ENCODE measurements around the gene FOSL1.

Gene FOSL1

GRCh38 chr11:65862941-65863888 lies 37.0 kb downstream of the FOSL1 start:
- Histone ChIP-seq H3K9me3 (no peaks in the 10 kb centered on the region), H3K27me3 (ENCODE audit: low read depth) (no peaks in the 10 kb centered on the region), H3K36me3 (replicated peaks) (peaks cover 57% of the 10 kb centered on the region), H3K4me3 (no peak overlapping the region), H3K4me1 (peaks cover 5% of the 10 kb centered on the region; the same call in 1 of the 2 replicates)
- peak in 1 of 2 experiments; percentile 4 for DNase-seq (ENCODE audit: low spot score in 2 of 2)
- in situ Hi-C loops (cut with MboI; ENCODE audit: low sequenced_read_pairs), result no loop called here

DNA sequence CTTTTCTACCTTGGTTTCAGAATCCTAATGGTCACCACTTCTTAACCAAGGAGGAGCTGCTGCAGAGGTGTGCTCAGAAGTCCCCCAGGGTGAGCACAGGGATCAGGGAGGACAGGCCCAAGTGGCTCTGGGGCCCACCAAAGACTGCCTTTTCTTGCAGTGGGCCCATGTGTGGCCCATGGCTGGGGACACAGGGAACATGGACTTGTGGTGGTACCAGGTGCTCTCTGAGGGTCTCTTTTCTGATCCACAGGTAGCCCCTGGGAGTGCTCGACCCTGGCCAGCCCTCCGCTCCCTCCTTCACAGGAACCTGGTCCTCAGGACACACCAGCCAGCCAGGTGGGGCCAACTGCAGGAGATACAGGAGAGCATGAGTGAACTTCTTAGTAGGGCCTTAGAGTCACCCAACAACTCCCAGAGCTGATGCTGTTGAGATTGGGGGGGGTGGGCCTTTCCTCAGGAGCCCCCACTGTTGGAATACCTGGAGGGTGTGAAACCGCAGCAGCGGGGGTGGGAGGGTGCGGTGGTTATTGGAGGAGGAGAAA lies 37.9 kb downstream of the FOSL1 start:
- peaks cover 56% of the 10 kb centered on the region for H3K36me3 ChIP-seq (replicated peaks)
- H3K4me3 ChIP-seq, result no peak overlapping the region
- peaks cover 5% of the 10 kb centered on the region; the same call in 1 of the 2 replicates for H3K4me1 ChIP-seq
- in situ Hi-C loops (cut with MboI; ENCODE audit: low sequenced_read_pairs), result no loop called here
- peak in 1 of 2 experiments; percentile 9 for DNase-seq (ENCODE audit: low spot score in 2 of 2)
- H3K9me3 ChIP-seq, result no peaks in the 10 kb centered on the region
- no peaks in the 10 kb centered on the region for H3K27me3 ChIP-seq (ENCODE audit: low read depth)

DNA sequence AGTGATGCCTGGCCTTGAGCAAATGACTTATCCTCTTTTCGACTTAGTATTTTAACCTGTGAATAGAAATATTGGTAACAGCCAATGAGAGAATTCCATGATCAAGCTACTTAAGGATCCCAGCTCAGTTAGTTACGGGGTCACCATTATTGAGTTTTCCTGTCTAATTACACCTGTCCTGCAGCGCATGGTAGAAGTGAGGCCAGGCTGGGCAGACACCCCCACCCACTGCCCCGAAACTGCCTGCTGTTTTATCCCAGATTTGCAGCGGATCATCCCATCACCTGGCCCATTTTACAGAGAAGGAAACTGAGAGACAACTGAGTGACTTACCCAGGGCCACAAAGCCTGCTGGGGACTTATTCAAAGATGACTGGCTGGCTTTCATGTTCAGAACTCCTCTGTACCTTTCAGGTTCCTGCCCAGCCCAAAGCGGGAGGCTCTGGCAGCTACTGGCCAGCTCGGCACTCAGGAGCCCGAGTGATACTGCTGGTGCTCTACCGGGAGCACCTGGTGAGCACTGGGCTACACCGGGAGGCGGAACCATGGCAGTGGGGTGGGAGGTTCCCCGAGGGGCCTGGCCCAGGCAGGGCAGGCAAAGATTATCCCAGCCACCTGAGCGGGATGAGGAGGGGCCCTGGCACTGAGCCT lies 38.5 kb downstream of the FOSL1 start:
- no peaks in the 10 kb centered on the region for H3K9me3 ChIP-seq
- H3K4me3 ChIP-seq, result peak overlapping the region; percentile 96
- H3K36me3 ChIP-seq (replicated peaks), result peaks cover 62% of the 10 kb centered on the region
- peak in 1 of 2 experiments; percentile 5 for DNase-seq (ENCODE audit: low spot score in 2 of 2)
- H3K4me1 ChIP-seq, result peaks cover 5% of the 10 kb centered on the region; the same call in 1 of the 2 replicates
- H3K27me3 ChIP-seq (ENCODE audit: low read depth), result no peaks in the 10 kb centered on the region
- in situ Hi-C loops (cut with MboI; ENCODE audit: low sequenced_read_pairs), result no loop called here

DNA sequence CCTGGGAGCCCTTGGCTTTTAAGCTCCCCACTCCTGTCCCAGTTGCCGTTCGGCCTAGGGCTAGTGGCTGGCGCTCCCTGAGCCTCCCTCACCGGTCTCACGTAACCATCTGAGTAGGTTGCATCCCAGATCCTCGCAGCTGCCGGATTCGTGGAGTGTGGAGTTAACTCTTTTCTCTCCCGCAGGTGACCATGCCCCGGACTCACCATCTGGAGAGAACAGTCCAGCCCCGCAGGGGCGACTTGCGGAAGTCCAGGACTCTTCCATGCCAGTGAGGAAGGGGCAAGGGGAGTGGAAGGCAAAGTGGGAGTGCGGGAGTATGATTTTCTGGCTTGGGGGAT lies 39.1 kb downstream of the FOSL1 start:
- peaks cover 62% of the 10 kb centered on the region for H3K36me3 ChIP-seq (replicated peaks)
- peaks cover 9% of the 10 kb centered on the region; the same call in 1 of the 2 replicates for H3K4me1 ChIP-seq
- H3K9me3 ChIP-seq, result no peaks in the 10 kb centered on the region
- in situ Hi-C loops (cut with MboI; ENCODE audit: low sequenced_read_pairs), result no loop called here
- peak overlapping the region; percentile 96 for H3K4me3 ChIP-seq
- peak in 1 of 2 experiments; percentile 37 for DNase-seq (ENCODE audit: low spot score in 2 of 2)
- H3K27me3 ChIP-seq (ENCODE audit: low read depth), result no peaks in the 10 kb centered on the region

DNA sequence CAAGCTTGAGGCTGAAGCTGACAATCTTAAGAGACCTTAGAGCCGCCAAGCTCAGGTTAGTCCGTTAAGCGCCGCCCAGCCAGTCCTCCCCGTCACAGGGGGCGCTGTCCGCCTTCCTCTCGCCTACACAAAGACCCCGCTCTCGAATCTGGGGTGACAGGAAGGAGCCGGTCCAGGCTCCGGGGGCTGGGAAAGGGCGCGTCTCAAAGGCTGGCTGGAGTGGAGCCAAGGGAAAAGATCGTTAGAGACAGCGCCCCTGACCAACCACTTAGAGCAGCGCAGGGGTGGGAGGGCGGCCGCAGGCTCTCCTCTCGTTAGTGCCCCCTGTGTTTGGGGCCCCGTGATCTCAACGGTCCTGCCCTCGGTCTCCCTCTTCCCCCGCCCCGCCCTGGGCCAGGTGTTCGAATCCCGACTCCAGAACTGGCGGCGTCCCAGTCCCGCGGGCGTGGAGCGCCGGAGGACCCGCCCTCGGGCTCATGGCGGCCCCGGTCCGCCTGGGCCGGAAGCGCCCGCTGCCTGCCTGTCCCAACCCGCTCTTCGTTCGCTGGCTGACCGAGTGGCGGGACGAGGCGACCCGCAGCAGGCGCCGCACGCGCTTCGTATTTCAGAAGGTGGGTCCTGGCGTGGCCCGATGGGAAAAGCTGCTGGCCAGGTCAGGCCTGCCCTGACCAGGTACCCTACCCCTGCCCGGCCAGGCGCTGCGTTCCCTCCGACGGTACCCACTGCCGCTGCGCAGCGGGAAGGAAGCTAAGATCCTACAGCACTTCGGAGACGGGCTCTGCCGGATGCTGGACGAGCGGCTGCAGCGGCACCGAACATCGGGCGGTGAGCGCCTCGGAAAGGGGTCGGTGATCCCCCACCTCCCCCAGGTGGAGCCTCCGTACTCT lies 39.7 kb downstream of the FOSL1 start, which contains the start of gene MUS81:
Gene MUS81 (plus strand): TSS at position 156 of the 887 bp plus-strand sequence. CDS start 321 bp downstream, at position 477.
- peak within 1 kb of the TSS; percentile 96 for H3K4me3 ChIP-seq
- DNase-seq (ENCODE audit: low spot score in 2 of 2), result peak; percentile 94 to 99
- in situ Hi-C loops (cut with MboI; ENCODE audit: low sequenced_read_pairs), result no loop called here
- H3K27me3 ChIP-seq (ENCODE audit: low read depth), result no peaks in the 10 kb centered on the region
- peaks cover 9% of the 10 kb centered on the region; the same call in 1 of the 2 replicates for H3K4me1 ChIP-seq
- peaks cover 62% of the 10 kb centered on the region for H3K36me3 ChIP-seq (replicated peaks)
- no peaks in the 10 kb centered on the region for H3K9me3 ChIP-seq

DNA sequence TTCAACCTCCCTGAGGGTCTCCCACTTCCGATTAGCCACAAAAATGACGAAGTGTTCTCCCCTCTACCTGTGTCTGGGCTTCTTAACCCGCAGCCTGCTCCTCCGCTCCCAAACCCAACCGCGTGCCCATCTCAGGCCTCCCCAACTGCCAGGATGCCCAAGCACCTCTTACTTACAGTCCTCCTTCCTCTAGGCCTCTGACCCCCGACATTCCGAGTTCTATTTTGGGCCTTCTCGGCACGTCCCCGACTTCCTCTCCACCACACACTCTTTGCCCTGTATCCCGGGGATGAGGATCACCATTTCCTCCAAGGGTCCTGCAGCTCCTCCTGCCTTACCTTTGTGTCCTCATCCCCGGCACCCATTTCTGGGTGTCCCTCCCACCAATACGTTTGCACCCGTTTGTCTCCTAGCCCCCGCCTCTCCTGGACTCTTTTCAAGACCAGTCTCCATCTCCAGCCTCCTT lies 40.3 kb downstream of the FOSL1 start:
- Histone ChIP-seq H3K9me3 (no peaks in the 10 kb centered on the region), H3K4me1 (peaks cover 9% of the 10 kb centered on the region; the same call in 1 of the 2 replicates), H3K27me3 (ENCODE audit: low read depth) (no peaks in the 10 kb centered on the region), H3K4me3 (peak overlapping the region; percentile 96), H3K36me3 (replicated peaks) (peaks cover 62% of the 10 kb centered on the region)
- no peak for DNase-seq (ENCODE audit: low spot score in 2 of 2)
- in situ Hi-C loops (cut with MboI; ENCODE audit: low sequenced_read_pairs), result no loop called here

DNA sequence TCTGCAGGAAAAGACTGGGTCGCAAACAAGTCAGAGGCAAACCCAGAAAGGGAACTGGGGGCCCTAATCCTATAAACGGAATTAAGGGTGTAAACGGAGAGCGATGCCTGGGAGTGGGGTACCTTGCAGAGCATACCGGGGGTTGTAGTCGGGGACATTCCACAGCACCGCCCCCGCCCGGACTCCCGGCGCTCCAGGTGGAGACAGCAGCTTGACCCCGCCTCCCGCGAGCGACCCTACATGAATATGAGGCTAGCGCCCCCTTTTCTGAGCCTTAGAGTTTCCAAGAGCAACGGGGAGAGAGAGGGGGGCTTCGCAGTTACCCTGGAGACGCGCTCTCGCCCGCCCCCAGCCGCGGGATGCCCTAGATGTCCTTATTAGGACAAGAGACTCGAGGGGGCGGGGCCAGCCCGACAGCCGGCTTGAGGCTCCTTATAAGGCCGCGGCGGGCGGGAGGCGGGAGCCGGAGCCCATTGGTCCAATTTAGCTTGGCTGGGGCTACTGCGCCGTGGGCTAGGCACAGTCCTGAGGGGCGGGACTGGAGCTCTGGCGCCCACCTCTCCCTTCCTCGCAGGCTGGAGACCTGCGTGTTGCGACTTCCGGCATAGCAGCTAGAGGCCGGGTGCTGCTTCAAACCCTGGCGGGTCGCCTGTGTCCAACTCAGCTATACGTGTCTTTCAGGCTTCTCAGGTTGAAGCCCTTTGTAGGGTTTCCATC lies 40.9 kb downstream of the FOSL1 start:
- Histone ChIP-seq H3K9me3 (no peaks in the 10 kb centered on the region), H3K4me1 (peaks cover 9% of the 10 kb centered on the region; the same call in 1 of the 2 replicates), H3K27me3 (ENCODE audit: low read depth) (no peaks in the 10 kb centered on the region), H3K4me3 (peak overlapping the region; percentile 96), H3K36me3 (replicated peaks) (peaks cover 62% of the 10 kb centered on the region)
- in situ Hi-C loops (cut with MboI; ENCODE audit: low sequenced_read_pairs), result no loop called here
- DNase-seq (ENCODE audit: low spot score in 2 of 2), result peak; percentile 97 to 99

- in situ Hi-C loops (cut with MboI; ENCODE audit: low sequenced_read_pairs), result no loop called here
- Histone ChIP-seq H3K9me3 (no peaks in the 10 kb centered on the region), H3K36me3 (replicated peaks) (peaks cover 62% of the 10 kb centered on the region), H3K4me1 (peaks cover 9% of the 10 kb centered on the region; the same call in 1 of the 2 replicates), H3K27me3 (ENCODE audit: low read depth) (no peaks in the 10 kb centered on the region), H3K4me3 (peak overlapping the region; percentile 96)
- DNase-seq (ENCODE audit: low spot score in 2 of 2), result no peak
Observed at GRCh38 chr11:65858681-65859087, 41.5 kb downstream of the FOSL1 start.

DNA sequence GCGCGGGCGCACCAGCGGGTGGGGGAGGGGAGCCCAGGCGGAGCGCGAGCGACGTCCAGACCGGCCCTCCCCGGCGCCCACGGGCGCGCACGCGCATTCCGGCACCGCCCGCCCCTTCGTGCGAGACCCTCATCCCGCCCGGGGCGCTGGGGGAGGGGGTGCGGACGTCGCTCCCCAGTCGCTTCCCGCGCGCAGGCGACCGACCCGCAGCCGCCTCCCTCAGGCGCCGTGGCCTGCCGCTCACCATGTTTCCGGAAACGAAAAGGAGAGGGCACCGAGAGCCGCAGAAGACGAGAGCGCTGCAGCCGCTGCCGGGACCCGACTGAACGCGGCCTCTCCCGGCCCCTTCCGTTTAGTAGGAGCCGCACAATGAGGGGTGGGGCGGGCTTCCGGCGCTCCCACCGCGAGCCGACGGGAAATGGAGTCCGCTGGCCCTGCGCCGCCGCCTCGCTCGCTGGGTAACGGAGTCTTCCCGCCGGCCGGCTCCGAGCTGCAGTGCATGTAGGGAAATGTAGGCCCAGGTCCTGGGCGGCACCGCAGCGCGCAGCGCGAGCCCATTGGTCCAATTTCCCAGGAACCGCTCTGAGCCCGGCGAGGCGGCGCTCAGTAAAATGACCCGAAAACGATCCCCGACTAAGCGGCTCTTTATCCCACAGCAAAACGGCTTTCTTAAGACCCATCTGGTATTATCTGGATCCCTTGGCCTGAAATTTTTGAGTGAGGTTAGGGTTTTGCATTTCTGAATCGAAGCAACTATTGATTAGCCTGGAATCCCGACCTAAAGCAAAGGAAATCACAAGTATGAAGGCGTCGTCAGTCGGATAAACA lies 42.1 kb downstream of the FOSL1 start, which contains the start of gene CFL1:
Gene CFL1 (minus strand): TSS at position 328 of the 828 bp plus-strand sequence. CDS start 81 bp downstream, at position 247.
- Histone ChIP-seq H3K27me3 (ENCODE audit: low read depth) (no peaks in the 10 kb centered on the region), H3K4me3 (peak within 1 kb of the TSS; percentile 96), H3K36me3 (replicated peaks) (peaks cover 64% of the 10 kb centered on the region), H3K4me1 (peaks cover 9% of the 10 kb centered on the region; the same call in 1 of the 2 replicates), H3K9me3 (no peaks in the 10 kb centered on the region)
- in situ Hi-C loops (cut with MboI; ENCODE audit: low sequenced_read_pairs), result no loop called here
- DNase-seq (ENCODE audit: low spot score in 2 of 2), result peak; percentile 94 to 98

GRCh38 chr11:65857500-65857852 lies 42.7 kb downstream of the FOSL1 start:
- peak overlapping the region; percentile 96 for H3K4me3 ChIP-seq
- H3K36me3 ChIP-seq (replicated peaks), result peaks cover 62% of the 10 kb centered on the region
- peak in 1 of 2 experiments; percentile 64 for DNase-seq (ENCODE audit: low spot score in 2 of 2)
- in situ Hi-C loops (cut with MboI; ENCODE audit: low sequenced_read_pairs), result no loop called here
- no peaks in the 10 kb centered on the region for H3K27me3 ChIP-seq (ENCODE audit: low read depth)
- H3K9me3 ChIP-seq, result no peaks in the 10 kb centered on the region
- peaks cover 9% of the 10 kb centered on the region; the same call in 1 of the 2 replicates for H3K4me1 ChIP-seq

DNA sequence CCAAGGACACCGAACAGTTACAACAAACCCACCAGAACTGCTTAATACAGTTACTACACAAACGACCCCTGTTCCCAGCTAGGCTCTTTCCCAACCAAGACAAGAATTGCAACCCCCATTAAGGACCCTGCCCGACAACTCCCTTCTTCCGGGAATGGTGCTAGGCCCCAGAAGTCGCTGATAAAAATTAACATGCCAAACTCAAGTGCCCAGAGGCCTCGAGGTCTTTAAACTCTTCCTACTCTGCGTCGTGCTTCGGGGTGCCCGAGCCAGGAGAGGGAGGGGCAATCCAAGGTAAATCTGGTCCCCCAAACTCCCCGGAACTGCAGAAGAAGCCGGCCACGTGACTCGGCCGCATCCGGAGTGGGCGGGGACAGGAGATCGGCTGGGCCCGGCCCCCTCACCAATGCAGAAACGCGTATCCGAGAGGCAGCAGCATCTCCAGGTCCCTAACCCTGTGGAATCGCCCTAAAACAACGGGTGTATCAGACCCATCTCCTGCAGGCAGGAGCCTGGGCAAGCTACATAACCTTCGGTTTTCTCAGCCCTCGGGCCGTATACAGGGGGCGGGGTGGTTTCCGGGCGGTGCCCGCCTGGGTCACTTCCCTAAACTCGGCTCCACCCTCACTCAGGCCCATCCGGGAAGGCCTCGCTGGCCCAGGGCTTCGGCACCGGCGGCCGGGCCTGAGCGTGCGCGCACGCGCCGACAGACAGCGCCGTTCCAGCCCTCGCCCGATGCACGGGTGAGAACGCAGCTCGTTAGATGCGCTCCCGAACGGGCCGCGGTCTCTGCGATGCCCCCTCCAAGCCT lies 43.3 kb downstream of the FOSL1 start:
- Histone ChIP-seq H3K27me3 (ENCODE audit: low read depth) (no peaks in the 10 kb centered on the region), H3K9me3 (no peaks in the 10 kb centered on the region), H3K36me3 (replicated peaks) (peaks cover 61% of the 10 kb centered on the region), H3K4me3 (peak overlapping the region; percentile 96), H3K4me1 (peaks cover 9% of the 10 kb centered on the region; the same call in 1 of the 2 replicates)
- in situ Hi-C loops (cut with MboI; ENCODE audit: low sequenced_read_pairs), result no loop called here
- peak; percentile 47 to 84 for DNase-seq (ENCODE audit: low spot score in 2 of 2)
